ENCODE measurements around the gene TASOR2.

TASOR2 gene

GRCh38 chr10:5656737-5657579, 27.7 kb upstream of the TASOR2 start:
- DNase-seq, result no peak

- DNase-seq, result no peak
Measured at GRCh38 chr10:5658871-5659618, 25.6 kb upstream of the TASOR2 start.

- DNase-seq, result peak in 1 of 5 experiments; percentile 53
Measured at GRCh38 chr10:5659702-5660528, 24.7 kb upstream of the TASOR2 start.

- no peak for DNase-seq
Measured at GRCh38 chr10:5661043-5661442, 23.6 kb upstream of the TASOR2 start.

GRCh38 chr10:5662708-5663579, 21.7 kb upstream of the TASOR2 start:
- DNase-seq, result no peak

- no peak for DNase-seq
Measured at GRCh38 chr10:5663692-5664427, 20.8 kb upstream of the TASOR2 start.

- DNase-seq, result no peak
Measured at GRCh38 chr10:5665373-5666007, 19.1 kb upstream of the TASOR2 start.

- peak in 4 of 5 experiments; percentile 10 to 69 (median 13) for DNase-seq
Measured at GRCh38 chr10:5666008-5666840, 18.4 kb upstream of the TASOR2 start, which contains the start of gene ASB13. TSS of gene ASB13 (minus strand) at chr10:5666595. CDS start at chr10:5666551, 44 bp downstream.

- DNase-seq, result peak in 1 of 5 experiments; percentile 27
Measured at GRCh38 chr10:5666841-5667630, 17.6 kb upstream of the TASOR2 start.

- no peak for DNase-seq
Measured at GRCh38 chr10:5668429-5668828, 16.2 kb upstream of the TASOR2 start.

- no peak for DNase-seq
Measured at GRCh38 chr10:5669604-5670003, 15.0 kb upstream of the TASOR2 start.

- no peak for DNase-seq
Measured at GRCh38 chr10:5670662-5671375, 13.8 kb upstream of the TASOR2 start.

GRCh38 chr10:5678397-5679036, 6.1 kb upstream of the TASOR2 start:
- no peak for DNase-seq

- DNase-seq, result no peak
Measured at GRCh38 chr10:5679037-5679435, 5.6 kb upstream of the TASOR2 start.

- DNase-seq, result no peak
Measured at GRCh38 chr10:5679606-5680005, 5.0 kb upstream of the TASOR2 start.

GRCh38 chr10:5681930-5682329, 2.7 kb upstream of the TASOR2 start:
- DNase-seq, result peak in 1 of 5 experiments; percentile 29

- DNase-seq, result peak in 1 of 5 experiments; percentile 46
Measured at GRCh38 chr10:5683065-5683464, 1.6 kb upstream of the TASOR2 start.

Measured in T-helper 2 cell (primary cell).